Neural cell (in vitro differentiated cells): ENCODE measurements around the gene OPN4.

Source experiments
- CTCF ChIP-seq: fragments of 450-650 bp; IDR thresholded peaks from 2 replicates; pipeline ENCODE4 v1.5.1; 2014; ENCODE audit warnings: antibody characterized with exemption, mild to moderate bottlenecking, moderate library complexity; ENCODE audit not compliant: poor library complexity, severe bottlenecking
- EZH2 ChIP-seq: fragments of 200-600, 300-800 bp; shearing (Covaris generic), sonication (generic); IDR thresholded peaks from 2 replicates; pipeline ENCODE4 v1.6.1; 2014; ENCODE audit warnings: antibody characterized with exemption, low read length, borderline replicate concordance, mild to moderate bottlenecking; ENCODE audit not compliant: insufficient read depth, poor library complexity, severe bottlenecking
- MXI1 ChIP-seq: fragments of 450-650 bp; conservative IDR thresholded peaks from 2 replicates; pipeline ENCODE4 v1.6.1; 2014; ENCODE audit warnings: antibody characterized with exemption, mild to moderate bottlenecking; ENCODE audit not compliant: poor library complexity, severe bottlenecking
- POLR2AphosphoS5 ChIP-seq: IDR thresholded peaks from 2 replicates; pipeline ENCODE4 v1.6.1; 2012
- RAD21 ChIP-seq: fragments of 450-650 bp; conservative IDR thresholded peaks from 2 replicates; pipeline ENCODE4 v1.6.1; 2014; ENCODE audit warnings: antibody characterized with exemption, mild to moderate bottlenecking, moderate library complexity
- REST ChIP-seq: IDR thresholded peaks from 2 replicates; pipeline ENCODE4 v1.6.1; 2012; ENCODE audit warnings: borderline replicate concordance
- SMC3 ChIP-seq: fragments of 450-650 bp; conservative IDR thresholded peaks from 2 replicates; pipeline ENCODE4 v1.6.1; 2014; ENCODE audit warnings: antibody characterized with exemption, mild to moderate bottlenecking, moderate library complexity; ENCODE audit not compliant: poor library complexity

GRCh38 chr10:86673216-86673826 is 19.0 kb downstream of the OPN4 start:
- TF ChIP-seq RAD21, result no peak
- no peak for TF ChIP-seq CTCF
- no peak for TF ChIP-seq POLR2AphosphoS5
- TF ChIP-seq MXI1, result no peak
- TF ChIP-seq EZH2, result no peak
- TF ChIP-seq SMC3, result no peak
- no peak for TF ChIP-seq REST
